Activated B cell treated with CpG ODN at 0.5 μM for 24 hours (primary cell): Measurements from ENCODE around the gene SF3B1. TPM values are rescaled to one million over a fixed set of nuclear protein-coding genes. Genes with fewer than 3 reads are reported as not detected.

Source experiments
- ATAC-seq: fragments of 200-7000 bp; cut with Tn5 transposase; one replicate; pipeline ENCODE4 v1.10.0; 2021; ENCODE audit warnings: low read depth, mild to moderate bottlenecking, moderate library complexity
- CTCF ChIA-PET: fragments of 350-600 bp; sonication (Branson Sonifier 250); formaldehyde crosslinking; loops from one replicate; lab custom pipeline; 2021; ENCODE audit warnings: antibody characterized with exemption; lab: Charles Lee
- POLR2A ChIA-PET: fragments of 350-600 bp; sonication (Branson Sonifier 250); formaldehyde crosslinking; loops from one replicate; lab custom pipeline; 2021; ENCODE audit warnings: antibody characterized with exemption; lab: Charles Lee
- DNase-seq: peaks from one replicate; pipeline ENCODE4 v3.0.0; 2022
- H3K27ac Mint-ChIP-seq: one replicate; pipeline ENCODE4 v1.8.0; 2020; ENCODE audit warnings: mixed read lengths
- H3K27me3 Mint-ChIP-seq: one replicate; pipeline ENCODE4 v1.8.0; 2021; ENCODE audit warnings: mixed read lengths
- H3K36me3 Mint-ChIP-seq: one replicate; pipeline ENCODE4 v1.8.0; 2021; ENCODE audit warnings: low read depth, mixed read lengths
- H3K4me1 Mint-ChIP-seq: one replicate; pipeline ENCODE4 v1.8.0; 2021; ENCODE audit warnings: mixed read lengths
- H3K4me3 Mint-ChIP-seq: one replicate; pipeline ENCODE4 v1.8.0; 2020; ENCODE audit warnings: mild to moderate bottlenecking, mixed read lengths
- H3K9me3 Mint-ChIP-seq: one replicate; pipeline ENCODE4 v1.8.0; 2020; ENCODE audit warnings: mixed read lengths
- CTCF ChIP-seq: fragments of 200-600 bp; IDR thresholded peaks from one replicate; pipeline ENCODE4 v1.8.0; 2022; ENCODE audit warnings: antibody characterized with exemption, mild to moderate bottlenecking
- intact Hi-C: fragments of 100-400 bp; cut with micrococcal nuclease; formaldehyde crosslinking; loops from one replicate; pipeline ENCODE4 v1.15.1; 2024
- total RNA-seq: library from RNA; stranded (reverse); gene quantifications from 2 replicates; pipeline ENCODE4 v1.2.3, GENCODE V29; 2022

The SF3B1 gene
- total RNA-seq, 1 donor from 2014 or later = 380 TPM

- no peak for ATAC-seq
- ChIA-PET POLR2A (interaction anchor here (1.2 to 7.5 kb wide), 2 partner anchors 15 to 49 kb away, joined by 4 to 146 read pairs; partner anchors contain the start of genes HSPD1, HSPE1 and SF3B1), CTCF (no interaction called here)
- Mint-ChIP-seq H3K4me3 (no peak overlapping the region), H3K36me3 (peaks cover 12% of the 10 kb centered on the region), H3K27me3 (no peaks in the 10 kb centered on the region), H3K27ac (no peak overlapping the region), H3K4me1 (peaks cover 29% of the 10 kb centered on the region), H3K9me3 (no peaks in the 10 kb centered on the region)
- TF ChIP-seq CTCF = no peak
- DNase-seq = no peak
- intact Hi-C loops = loop anchor here (5.0 to 10.0 kb wide), 2 partner anchors 298 to 1796 kb away; partner anchors contain the start of gene SLC39A10
Observed at GRCh38 chr2:197450465-197450864, 15.6 kb upstream of the SF3B1 start.

DNA sequence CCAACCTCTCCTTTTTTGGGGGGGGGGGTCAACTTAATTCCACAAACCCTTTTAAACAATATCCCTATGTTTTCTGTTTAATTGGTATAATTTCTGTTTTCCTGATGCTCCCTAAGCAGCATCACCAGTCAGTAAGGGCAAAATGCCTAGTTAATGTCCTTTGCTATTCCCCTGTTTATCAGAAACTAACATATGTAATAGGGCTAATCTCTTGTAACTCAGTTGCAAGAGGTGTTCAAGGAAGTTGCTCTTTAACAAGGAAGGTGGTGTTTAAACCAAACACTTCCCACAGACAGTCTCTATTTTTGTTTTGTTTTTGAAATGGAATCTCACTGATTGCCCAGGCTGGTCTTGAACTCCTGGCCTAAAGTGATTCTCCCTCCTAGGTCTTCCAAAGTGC lies 12.0 kb upstream of the SF3B1 start:
- no peak for ATAC-seq
- H3K27ac Mint-ChIP-seq = no peak overlapping the region
- ChIA-PET CTCF (no interaction called here), POLR2A (interaction anchor here (2.4 kb wide), 1 partner anchor 12 kb away, joined by 6 read pairs; the partner anchor contains the start of gene SF3B1)
- TF ChIP-seq CTCF = no peak
- intact Hi-C loops = no loop called here
- H3K36me3 Mint-ChIP-seq = no peaks in the 10 kb centered on the region
- H3K9me3 Mint-ChIP-seq = no peaks in the 10 kb centered on the region
- DNase-seq = no peak
- H3K4me3 Mint-ChIP-seq = no peak overlapping the region
- H3K4me1 Mint-ChIP-seq = peaks cover 2% of the 10 kb centered on the region
- no peaks in the 10 kb centered on the region for H3K27me3 Mint-ChIP-seq

- no peak overlapping the region for H3K4me3 Mint-ChIP-seq
- ATAC-seq (no peak), DNase-seq (no peak)
- H3K9me3 Mint-ChIP-seq = no peaks in the 10 kb centered on the region
- no peak overlapping the region for H3K27ac Mint-ChIP-seq
- ChIA-PET CTCF (no interaction called here), POLR2A (interaction anchor here (2.4 kb wide), 1 partner anchor 11 kb away, joined by 6 read pairs; the partner anchor contains the start of gene SF3B1)
- H3K36me3 Mint-ChIP-seq = no peaks in the 10 kb centered on the region
- no peaks in the 10 kb centered on the region for H3K4me1 Mint-ChIP-seq
- no peaks in the 10 kb centered on the region for H3K27me3 Mint-ChIP-seq
- intact Hi-C loops = no loop called here
- no peak for TF ChIP-seq CTCF
Observed at GRCh38 chr2:197445746-197446145, 10.9 kb upstream of the SF3B1 start.

GRCh38 chr2:197442857-197443256 lies 8.0 kb upstream of the SF3B1 start:
- H3K27me3 Mint-ChIP-seq = no peaks in the 10 kb centered on the region
- no peak overlapping the region for H3K4me3 Mint-ChIP-seq
- no peak for TF ChIP-seq CTCF
- no peak overlapping the region for H3K27ac Mint-ChIP-seq
- DNase-seq (no peak), ATAC-seq (no peak)
- ChIA-PET CTCF (no interaction called here), POLR2A (no interaction called here)
- no peaks in the 10 kb centered on the region for H3K9me3 Mint-ChIP-seq
- intact Hi-C loops = no loop called here
- no peaks in the 10 kb centered on the region for H3K4me1 Mint-ChIP-seq
- no peaks in the 10 kb centered on the region for H3K36me3 Mint-ChIP-seq

DNA sequence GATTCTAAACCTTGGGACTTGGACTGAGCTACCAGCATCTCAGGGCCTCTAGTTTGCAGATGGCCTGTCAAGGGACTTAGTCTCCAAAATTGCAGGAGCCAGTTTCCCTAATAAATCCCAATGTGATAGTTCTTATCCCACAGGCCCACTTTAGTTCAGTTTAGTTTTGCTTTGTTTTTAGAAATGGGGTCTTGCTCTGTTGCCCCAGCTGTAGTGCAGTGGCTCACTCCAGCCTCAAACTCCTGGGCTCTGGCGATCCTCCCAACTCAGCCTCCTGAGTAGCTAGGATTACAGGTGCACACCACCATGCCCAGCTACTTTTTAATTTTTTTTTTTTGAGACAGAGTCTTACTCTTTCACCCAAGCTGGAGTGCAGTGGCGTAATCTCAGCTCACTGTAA lies 2.6 kb upstream of the SF3B1 start:
- ATAC-seq (no peak), DNase-seq (no peak)
- POLR2A ChIA-PET = interaction anchor here (5.5 kb wide), 1 partner anchor 15 kb away, joined by 146 read pairs; the partner anchor contains the start of gene COQ10B
- intact Hi-C loops = loop anchor here (5.0 kb wide), 1 partner anchor 240 kb away; no protein-coding TSS in a partner anchor
- no peaks in the 10 kb centered on the region for H3K27me3 Mint-ChIP-seq
- H3K27ac Mint-ChIP-seq = no peak overlapping the region
- CTCF ChIA-PET = no interaction called here
- peaks cover 19% of the 10 kb centered on the region for H3K36me3 Mint-ChIP-seq
- peaks cover 36% of the 10 kb centered on the region for H3K4me1 Mint-ChIP-seq
- H3K9me3 Mint-ChIP-seq = no peaks in the 10 kb centered on the region
- TF ChIP-seq CTCF = no peak
- no peak overlapping the region for H3K4me3 Mint-ChIP-seq
